GM21390 (cell line): ENCODE results near the gene REST.
"Not testable (repeated sequence)": the region's sequence is repeated elsewhere in the genome, so short reads cannot be mapped to it uniquely, and the experiment has no call there.

Source experiments
- ATAC-seq: cut with Tn5 transposase; IDR thresholded peaks from one replicate; pipeline ENCODE4 v1.9.1; 2021; ENCODE audit not compliant: unreplicated experiment

REST gene

DNA sequence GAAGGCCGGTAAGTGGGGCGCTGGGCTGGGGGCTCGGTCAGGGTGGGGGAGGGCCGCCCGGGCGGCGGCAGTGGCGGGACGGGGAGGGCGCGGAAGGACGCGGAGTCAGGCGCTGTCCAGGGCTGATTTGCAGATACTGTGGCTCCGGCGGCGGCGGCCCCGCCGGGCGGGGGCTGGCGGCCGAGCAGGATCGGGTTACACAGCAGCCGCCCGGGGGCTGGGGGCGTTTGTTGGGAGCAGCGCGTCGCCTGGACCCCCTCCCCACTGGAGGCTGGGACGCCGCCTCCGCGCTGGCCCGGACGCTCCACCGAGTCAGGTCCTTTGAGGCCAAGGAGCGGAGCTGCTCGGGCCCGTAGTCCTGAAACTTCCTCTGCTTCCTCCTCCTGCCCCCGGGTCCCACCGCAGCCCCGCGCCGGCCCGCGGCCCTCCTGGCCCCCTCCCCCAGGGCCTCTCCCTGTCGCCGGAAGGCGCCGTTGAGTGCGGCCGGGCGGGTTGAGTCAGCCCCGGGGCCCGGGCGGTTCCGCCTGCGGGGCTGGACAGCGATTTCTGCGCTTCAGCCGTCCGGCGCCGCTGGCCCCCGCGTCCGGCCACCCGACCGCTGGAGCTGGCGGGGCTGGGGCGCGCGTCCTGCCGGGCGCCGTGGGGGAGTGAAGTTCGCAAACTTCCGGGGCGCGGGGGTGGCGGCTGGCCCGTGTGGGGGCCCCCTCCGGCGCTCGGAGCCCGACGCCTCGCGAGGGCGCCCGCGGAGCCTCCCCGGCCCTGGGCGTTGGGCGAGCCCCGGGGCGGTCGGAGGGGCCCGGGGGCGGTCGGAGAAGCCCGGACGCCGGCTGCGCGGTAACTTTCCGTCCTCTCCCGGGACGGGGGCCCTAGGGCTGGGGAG, 746 bp downstream of the REST start:
- peak; percentile 62 for ATAC-seq

DNA sequence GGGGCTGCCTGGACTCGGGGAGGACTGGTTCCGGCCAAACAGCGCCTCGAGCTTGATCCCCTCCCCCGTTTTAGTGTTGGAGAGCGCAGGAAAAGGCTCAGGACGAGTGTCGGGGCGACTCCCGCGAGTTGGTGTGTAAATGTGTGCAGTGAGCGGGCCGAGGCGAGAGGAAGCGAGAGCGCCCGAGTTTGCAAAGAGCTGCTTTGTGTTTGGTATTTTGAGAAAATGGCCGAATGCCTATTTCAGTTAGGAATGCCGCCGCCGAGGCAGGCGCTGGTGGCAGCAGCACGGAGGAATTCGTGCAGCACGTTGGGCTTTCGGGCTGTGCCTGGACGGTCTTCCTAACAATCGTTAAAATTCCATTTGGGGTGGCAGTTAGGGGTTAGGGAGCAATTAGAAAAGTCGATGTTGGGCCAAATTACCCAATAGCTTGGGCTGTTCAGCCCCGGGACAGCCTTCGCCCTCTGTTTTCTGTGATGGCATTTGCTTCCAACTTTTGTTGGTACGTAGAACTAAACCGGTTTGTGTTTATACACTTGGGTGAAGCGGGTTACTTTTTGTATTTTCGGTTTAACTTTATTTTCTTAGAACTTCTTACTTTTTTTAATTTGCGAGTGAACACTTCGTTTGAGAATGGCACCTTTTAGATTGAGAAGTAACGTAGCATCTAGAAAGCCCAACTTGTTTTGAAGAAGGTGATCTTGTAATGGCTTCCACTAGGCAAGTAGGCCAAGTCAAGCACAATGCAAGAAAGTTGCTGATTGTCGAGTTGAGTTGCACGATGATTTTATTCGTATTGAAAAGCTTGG, 1.6 kb downstream of the REST start:
- ATAC-seq: peak; percentile 32

DNA sequence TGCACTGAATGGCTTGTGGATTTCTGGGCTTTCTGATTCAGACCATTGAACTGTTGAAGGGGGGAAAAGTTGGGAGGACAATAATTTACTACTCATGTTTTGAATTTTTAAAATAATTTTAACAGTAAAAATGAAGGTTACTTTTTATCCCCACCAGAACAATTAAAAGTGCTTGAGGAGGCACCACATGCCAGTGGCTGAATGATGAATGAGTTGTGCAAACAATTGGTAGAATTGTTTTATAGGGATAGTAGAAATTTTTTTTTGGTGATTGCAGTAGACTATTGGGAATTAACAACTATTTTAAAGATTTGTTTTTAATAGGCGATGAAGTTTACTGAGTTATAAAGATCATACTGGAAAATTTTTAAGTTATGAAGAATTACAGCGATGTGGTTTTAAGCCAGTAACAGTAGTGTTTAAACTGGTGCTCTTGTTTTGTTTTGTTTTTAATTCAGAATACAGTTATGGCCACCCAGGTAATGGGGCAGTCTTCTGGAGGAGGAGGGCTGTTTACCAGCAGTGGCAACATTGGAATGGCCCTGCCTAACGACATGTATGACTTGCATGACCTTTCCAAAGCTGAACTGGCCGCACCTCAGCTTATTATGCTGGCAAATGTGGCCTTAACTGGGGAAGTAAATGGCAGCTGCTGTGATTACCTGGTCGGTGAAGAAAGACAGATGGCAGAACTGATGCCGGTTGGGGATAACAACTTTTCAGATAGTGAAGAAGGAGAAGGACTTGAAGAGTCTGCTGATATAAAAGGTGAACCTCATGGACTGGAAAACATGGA, 2.7 kb downstream of the REST start:
- ATAC-seq: no peak

DNA sequence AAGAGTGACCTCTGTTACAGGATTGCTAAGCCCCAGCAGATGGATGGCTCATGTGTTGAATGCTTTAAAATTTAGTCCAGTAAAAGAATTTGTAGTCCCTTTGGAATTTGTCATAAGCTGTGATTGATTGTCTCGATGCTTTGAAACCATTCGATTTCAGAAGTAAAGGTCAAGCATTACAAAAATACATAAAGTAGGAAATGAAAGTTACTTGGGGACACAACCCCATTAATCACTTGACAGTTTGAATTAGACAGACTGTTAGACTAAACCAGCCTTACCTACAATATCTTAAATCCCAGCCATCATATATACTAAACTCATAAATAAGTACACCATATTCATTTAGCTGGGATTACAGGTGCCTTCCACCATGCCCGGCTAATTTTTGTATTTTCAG, 6.6 kb downstream of the REST start:
- no peak for ATAC-seq

DNA sequence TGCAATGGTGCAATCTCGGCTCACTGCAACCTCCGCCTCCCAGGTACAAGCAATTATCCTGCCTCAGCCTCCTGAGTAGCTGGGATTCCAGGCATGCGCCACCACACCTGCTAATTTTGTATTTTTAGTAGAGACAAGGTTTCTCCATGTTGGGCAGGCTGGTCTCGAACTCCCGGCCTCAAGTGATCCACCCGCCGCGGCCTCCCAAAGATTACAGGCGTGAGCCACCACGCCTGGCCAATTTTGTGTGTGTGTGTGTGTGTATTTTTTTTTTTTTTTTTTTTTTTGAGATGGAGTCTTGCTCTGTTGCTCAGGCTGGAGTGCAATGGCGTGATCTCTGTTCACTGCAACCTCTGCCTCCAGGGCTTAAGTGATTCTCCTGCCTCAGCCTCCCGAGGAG, 7.3 kb downstream of the REST start:
- not testable (repeated sequence) for ATAC-seq

DNA sequence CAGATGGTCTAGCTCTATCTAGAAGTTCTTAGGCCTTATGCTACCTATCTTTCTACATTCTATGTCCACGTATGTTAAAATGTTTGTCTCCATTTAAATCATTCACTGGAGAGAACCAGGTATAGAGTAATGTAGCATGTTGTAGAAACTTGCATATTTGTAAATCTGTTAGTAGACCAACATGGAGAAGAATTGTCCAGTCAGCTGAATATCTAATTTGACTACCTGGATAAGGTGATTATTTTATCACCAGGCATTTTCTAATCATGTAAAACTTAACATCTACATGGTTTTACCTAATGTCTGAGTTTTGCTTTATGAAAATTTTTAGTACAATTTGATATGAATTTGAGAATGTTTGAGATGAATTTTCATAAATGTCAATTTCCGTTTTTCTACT, 19.5 kb downstream of the REST start:
- no peak for ATAC-seq

DNA sequence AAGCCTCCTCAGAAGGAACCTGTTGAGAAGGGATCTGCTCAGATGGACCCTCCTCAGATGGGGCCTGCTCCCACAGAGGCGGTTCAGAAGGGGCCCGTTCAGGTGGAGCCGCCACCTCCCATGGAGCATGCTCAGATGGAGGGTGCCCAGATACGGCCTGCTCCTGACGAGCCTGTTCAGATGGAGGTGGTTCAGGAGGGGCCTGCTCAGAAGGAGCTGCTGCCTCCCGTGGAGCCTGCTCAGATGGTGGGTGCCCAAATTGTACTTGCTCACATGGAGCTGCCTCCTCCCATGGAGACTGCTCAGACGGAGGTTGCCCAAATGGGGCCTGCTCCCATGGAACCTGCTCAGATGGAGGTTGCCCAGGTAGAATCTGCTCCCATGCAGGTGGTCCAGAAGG, 22.9 kb downstream of the REST start:
- no peak for ATAC-seq

DNA sequence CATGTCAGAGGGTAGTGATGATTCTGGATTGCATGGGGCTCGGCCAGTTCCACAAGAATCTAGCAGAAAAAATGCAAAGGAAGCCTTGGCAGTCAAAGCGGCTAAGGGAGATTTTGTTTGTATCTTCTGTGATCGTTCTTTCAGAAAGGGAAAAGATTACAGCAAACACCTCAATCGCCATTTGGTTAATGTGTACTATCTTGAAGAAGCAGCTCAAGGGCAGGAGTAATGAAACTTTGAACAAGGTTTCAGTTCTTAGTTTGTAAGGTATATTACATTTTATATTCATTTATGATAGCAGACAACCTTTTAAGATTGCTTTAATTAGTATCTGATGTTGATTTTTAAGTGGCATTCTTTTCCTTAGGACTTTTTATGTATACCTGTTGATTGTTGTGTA, 24.2 kb downstream of the REST start:
- no peak for ATAC-seq

DNA sequence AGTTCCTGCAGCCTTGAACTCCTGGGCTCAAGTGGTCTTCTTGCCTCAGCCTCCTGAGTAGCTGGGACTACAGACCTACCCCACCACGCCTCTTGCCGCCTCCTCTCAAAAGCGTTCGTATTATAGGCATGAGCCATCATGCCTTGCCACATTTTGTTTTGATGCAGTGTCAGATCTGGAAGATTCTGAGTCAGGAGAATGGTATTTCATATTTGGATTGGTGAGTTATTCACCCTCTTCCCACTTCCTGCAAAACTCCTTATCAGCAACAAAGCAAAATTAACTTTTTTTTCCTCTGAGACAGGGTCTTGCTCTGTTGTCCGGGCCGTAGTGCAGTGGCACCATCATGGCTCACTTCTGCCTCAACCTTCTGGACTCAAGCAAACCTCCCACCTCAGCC, 29.6 kb downstream of the REST start:
- no peak for ATAC-seq

DNA sequence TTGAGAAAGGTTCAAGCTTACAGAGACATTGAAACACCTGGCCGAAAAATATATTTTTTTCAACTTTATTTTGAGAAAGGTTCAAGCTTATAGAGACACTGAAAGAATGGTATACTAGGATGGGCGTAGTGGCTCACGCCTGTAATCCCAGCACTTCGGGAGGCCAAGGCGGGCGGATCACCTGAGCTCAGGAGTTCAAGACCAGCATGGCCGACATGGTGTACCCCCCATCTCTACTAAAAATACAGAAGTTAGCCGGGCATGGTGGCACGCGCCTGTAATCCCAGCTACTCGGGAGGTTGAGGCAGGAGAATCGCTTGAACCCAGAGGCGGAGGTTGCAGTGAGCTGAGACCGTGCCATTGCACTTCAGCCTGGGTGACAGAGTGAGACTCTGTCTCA, 32.1 kb downstream of the REST start:
- not testable (repeated sequence) for ATAC-seq

DNA sequence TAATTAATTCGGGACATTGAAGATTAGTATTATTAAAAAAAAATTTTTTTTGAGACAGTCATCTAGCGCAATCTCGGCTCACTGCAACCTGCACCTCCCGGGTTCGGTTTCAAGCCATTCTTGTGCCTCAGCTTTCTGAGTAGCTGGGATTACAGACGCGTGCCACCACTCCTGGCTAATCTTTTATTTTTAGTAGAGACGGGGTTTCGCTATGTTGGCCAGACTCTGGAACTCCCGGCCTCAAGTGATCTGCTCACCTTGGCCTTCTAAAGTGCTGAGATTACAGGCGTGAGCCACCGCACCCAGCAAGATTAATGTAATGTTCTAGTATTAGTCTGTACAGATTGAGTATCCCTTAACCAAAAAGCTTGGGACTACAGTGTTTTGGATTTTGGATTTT, 32.7 kb downstream of the REST start:
- ATAC-seq: no peak

DNA sequence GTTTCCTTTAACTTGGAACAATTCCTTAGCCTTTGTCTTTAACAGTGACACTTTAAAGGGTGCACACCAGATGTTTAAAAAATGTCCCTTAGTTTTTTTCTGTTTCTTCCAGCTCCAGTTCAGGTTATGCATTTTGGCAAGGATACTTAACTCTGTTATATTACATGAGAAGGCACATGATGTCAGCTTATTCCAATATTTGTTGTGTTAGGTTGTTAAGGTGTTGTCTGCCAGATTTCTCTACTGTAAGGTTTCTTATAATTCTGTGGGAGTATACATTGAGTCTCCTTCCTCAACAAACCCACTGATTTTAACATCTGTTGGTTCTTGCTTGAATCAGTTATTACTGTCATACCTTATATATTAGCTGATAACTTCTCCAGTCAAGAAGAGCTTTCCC, 33.3 kb downstream of the REST start:
- ATAC-seq: no peak

DNA sequence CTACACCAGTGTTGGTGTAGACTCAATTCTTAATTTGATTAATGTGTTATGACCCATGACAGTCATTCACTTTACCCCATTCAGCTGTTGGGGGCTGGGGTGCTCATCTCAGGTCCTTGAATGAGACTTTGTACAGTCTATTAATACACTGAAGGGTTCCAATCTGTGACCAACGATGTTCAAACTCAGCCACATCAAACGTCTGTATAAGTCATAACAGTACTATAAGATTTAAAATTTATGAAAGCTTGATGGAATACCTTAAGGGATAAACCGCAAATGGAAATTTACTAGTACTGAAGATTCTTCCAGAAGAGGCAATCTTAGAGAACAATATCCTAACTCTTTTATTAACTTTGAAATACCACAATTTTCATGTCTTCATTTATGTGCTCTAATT, 33.7 kb downstream of the REST start:
- no peak for ATAC-seq

DNA sequence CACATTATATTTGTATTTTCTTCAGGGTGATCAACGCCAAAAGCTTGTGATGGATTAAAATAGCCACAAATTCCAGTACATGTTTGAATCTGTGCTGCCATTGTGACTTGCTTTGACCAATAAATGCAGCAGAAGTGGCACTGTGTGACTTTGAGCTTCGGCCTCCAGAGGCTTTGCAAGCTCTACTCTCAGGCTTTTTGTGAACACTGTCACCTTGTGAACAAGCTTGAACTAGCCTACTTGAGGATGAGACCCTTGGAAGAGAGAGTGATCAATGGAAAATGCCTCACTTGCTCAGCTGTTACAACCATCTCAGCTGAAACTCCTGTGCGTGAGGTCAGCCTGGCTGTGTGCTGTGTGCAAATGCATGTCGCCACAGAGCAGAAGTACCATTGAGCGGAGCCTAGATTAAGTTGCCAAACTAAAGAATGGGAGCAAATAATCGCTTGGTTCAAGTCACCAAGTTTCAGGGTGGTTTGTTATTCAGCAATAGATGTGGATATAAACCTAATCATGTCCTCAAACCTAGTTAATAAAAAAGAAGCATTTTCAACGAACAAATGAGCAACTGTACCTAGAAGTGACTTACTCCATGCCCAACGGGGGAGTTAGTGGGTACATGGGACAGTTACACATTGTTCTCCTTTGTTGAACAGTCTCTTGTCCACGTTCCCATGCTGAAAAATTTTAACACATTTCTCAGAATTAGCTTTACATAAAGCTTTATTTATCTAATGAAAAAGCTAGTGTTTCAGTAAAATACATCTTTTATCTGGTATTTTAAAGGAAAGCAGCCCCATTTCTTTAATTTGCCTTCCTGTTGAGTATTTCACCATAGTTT, 46.2 kb downstream of the REST start:
- ATAC-seq: no peak

DNA sequence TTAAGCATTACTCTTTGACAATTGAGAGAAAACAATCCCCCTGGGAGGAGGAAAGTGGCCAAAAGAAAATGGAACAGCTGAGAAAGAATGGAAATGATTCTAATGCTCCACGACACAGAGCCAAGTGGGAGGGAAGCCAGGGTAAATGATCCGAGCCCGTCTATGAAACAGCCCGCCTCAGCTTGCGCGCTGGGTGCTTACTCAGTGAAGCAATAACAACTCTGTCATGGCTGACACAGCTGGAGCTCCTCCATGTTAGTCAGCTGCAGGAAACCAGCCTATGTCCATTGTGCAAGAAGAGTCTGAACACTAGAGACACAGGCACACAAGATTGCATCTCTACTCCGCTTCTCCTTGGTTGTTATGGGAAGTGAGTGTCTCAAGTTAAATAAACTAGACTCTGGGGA, 50.4 kb downstream of the REST start:
- no peak for ATAC-seq

DNA sequence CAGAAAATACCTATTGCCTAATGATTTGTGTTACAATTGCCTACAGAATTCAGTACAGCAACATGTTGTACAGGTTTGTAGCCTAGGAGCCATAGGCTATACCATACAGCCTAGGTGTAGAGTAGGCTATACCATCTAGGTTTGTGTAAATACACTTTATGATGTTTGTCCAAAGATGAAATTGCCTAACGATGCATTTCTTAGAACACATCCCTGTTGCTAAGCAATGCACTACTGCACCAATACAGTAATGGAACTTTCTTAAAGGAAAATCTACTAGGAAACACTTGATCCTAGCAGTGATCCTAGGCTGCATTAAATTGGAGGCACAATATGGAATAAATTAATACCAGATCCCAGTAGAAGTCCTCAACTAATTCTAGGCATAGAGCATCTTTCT, 51.4 kb downstream of the REST start:
- ATAC-seq: no peak

DNA sequence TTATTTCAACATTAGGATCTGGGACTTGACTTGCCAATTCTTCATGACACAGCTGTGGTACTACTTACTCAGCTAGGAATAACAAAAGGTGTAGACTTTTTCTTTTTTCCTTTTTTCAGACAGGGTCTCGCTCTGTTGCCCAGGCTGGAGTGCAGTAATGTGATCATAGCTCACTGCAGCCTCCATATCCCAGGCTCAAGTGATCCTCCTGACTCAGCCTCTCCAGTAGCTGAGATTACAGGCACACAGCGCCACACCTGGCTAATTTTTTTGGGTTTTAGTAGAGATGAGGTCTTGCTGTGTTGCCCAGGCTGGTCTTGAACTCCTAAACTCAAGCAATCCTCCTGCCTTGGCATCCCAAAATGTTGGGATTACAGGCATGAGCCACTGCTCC, 53.4 kb downstream of the REST start:
- ATAC-seq: no peak

DNA sequence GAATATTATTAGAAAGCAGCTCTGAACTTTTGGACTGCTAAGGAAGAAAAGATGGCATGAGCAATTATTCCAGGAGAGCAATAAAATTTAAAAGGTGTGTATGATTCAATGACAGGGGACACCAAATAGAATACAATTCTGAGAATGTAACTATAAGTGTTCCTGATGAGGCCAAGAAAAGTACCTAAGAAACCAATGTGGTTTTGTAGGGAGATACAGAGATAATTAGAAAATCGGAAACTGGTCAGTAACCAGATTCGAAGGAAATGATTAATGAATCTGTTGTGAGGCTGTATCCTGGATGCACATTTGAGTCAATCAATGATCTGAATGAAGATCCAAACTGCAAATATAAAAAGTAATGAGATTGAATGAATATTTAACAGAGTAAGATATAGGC, 63.7 kb downstream of the REST start:
- no peak for ATAC-seq

DNA sequence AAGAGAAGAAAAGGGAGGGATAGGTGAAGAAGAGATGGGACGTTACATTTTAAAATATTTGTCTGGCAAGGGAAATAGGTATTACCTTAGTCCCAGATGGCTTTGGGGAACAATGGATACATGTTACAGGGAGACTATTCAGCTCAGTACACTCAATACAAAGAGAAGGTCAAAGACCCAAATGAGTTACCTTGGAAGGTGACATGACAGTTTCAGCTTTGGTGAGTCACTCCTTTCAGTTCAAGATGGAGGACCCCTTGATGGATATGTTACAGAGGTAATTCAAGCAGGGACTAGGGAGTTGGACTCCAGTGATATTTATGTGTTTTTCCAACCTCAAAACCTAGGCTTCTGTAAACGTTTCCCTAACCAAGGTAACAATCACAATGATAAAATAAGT, 64.7 kb downstream of the REST start:
- no peak for ATAC-seq

DNA sequence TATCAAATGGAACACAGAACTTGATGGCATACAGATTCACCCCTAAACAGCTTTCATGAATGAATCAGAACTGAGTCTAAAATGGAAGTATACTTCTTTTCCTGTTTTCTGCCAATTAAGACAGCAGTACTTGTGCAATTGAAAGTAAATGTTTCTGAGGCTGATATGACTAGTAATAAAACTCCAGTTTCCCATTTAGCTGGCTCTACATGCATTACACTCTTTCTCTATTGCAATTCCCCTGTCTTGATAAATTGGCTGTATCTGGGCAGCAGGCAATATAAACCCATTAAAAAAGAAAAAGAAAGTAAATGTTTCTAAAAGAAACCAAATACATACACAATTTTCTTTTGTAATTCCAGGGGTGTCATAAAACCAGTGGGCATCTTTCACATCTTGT, 65.1 kb downstream of the REST start:
- ATAC-seq: no peak

DNA sequence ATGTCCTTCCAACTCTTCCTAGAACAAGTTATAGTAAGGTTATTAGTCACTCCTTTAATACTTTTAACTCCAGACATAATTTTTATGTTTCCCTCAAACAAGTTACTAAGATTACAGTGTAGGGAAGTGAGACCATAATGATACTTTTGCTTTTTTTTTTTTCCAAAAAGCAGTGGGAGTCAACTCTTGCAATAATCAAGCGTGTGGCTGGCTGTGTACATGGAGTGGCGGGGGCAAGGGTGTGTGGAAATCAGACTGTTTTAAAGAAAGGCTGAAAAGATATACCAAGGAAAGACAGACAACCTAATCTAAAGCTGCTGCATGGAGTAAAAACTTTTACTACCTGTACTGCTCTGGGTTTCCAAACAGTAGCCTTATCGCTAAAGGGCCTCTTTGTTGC, 65.6 kb downstream of the REST start:
- ATAC-seq: no peak
